HEK293 (cell line): ENCODE results near the gene CHRM2.

Experiments
- CTCF ChIA-PET: fragments of 350-600 bp; formaldehyde crosslinking; extraction: SDS; loops from one replicate; lab custom pipeline; 2021; ENCODE audit warnings: antibody characterized with exemption; lab: Yijun Ruan, JAX
- POLR2A ChIA-PET: fragments of 300-600 bp; formaldehyde crosslinking; extraction: SDS; loops from one replicate; lab custom pipeline; 2020; ENCODE audit warnings: antibody characterized with exemption, inconsistent platforms; lab: Yijun Ruan, JAX
- H3K27ac ChIP-seq: fragments of 200-500 bp; sonication (Bioruptor generic); 2 replicates; pipeline ENCODE4 v1.5.1; 2014; ENCODE audit warnings: low read depth, low read length, control low read depth, inconsistent platforms; ENCODE audit errors: extremely low read depth
- H3K36me3 ChIP-seq, 2 experiments: fragments of 200-500 bp in 1 of 2; sonication (Bioruptor generic) in 1 of 2; 1 replicate in 1 of 2; 2 replicates in 1 of 2; pipeline ENCODE4 v1.5.1; 2014 to 2017; ENCODE audit warnings: inconsistent platforms in 2 of 2, low read length in 2 of 2; ENCODE audit not compliant: control insufficient read depth in 2 of 2, insufficient read depth in 1 of 2
- H3K4me1 ChIP-seq: fragments of 200-500 bp; sonication (Bioruptor generic); 2 replicates; pipeline ENCODE4 v1.5.1; 2014; ENCODE audit warnings: mild to moderate bottlenecking, low read length, inconsistent platforms; ENCODE audit not compliant: control insufficient read depth, insufficient read depth
- H3K4me3 ChIP-seq: 2 replicates; pipeline ENCODE4 v1.5.1; 2011; ENCODE audit warnings: low read depth, mild to moderate bottlenecking, control low read depth, low read length, moderate library complexity
- H3K9me3 ChIP-seq: fragments of 200-500 bp; sonication (Bioruptor generic); 2 replicates; pipeline ENCODE4 v1.5.1; 2014; ENCODE audit warnings: low read depth, low read length, inconsistent platforms; ENCODE audit not compliant: control insufficient read depth, insufficient read depth
- HOXA7 ChIP-seq: sonication (generic); formaldehyde crosslinking; IDR thresholded peaks from 2 replicates; pipeline ENCODE4 v1.8.1; 2022; ENCODE audit warnings: missing genetic modification reagents, borderline replicate concordance
- MZF1 ChIP-seq: fragments of 450-650 bp; formaldehyde crosslinking; IDR thresholded peaks from 2 replicates; pipeline ENCODE4 v1.5.1; 2017; ENCODE audit warnings: missing biosample characterization, missing genetic modification characterization, borderline replicate concordance
- OVOL3 ChIP-seq: fragments of 450-650 bp; formaldehyde crosslinking; IDR thresholded peaks from 2 replicates; pipeline ENCODE4 v1.5.1; 2016; ENCODE audit warnings: missing biosample characterization, missing genetic modification characterization
- SCRT2 ChIP-seq: fragments of 450-650 bp; formaldehyde crosslinking; IDR thresholded peaks from 2 replicates; pipeline ENCODE4 v1.5.1; 2016; ENCODE audit warnings: missing biosample characterization, missing genetic modification characterization
- SP3 ChIP-seq: fragments of 450-650 bp; formaldehyde crosslinking; IDR thresholded peaks from 2 replicates; pipeline ENCODE4 v1.5.1; 2016; ENCODE audit warnings: missing biosample characterization, missing genetic modification characterization
- ZBTB48 ChIP-seq: fragments of 450-650 bp; formaldehyde crosslinking; IDR thresholded peaks from 2 replicates; pipeline ENCODE4 v1.5.1; 2016; ENCODE audit warnings: missing biosample characterization, missing genetic modification characterization
- ZBTB7A ChIP-seq: fragments of 450-650 bp; formaldehyde crosslinking; IDR thresholded peaks from 2 replicates; pipeline ENCODE4 v1.5.1; 2016; ENCODE audit warnings: low read depth, missing biosample characterization, missing genetic modification characterization
- ZNF174 ChIP-seq: fragments of 450-650 bp; formaldehyde crosslinking; IDR thresholded peaks from 2 replicates; pipeline ENCODE4 v1.5.0; 2017; ENCODE audit warnings: missing biosample characterization, mild to moderate bottlenecking, missing genetic modification characterization
- ZNF175 ChIP-seq: fragments of 450-650 bp; formaldehyde crosslinking; IDR thresholded peaks from 2 replicates; pipeline ENCODE4 v1.5.1; 2016; ENCODE audit warnings: missing biosample characterization, missing genetic modification characterization
- ZNF248 ChIP-seq: fragments of 450-650 bp; formaldehyde crosslinking; IDR thresholded peaks from 2 replicates; pipeline ENCODE4 v1.5.1; 2017; ENCODE audit warnings: missing biosample characterization, missing genetic modification characterization
- ZNF501 ChIP-seq: fragments of 450-650 bp; formaldehyde crosslinking; IDR thresholded peaks from 2 replicates; pipeline ENCODE4 v1.5.1; 2016; ENCODE audit warnings: missing biosample characterization, missing genetic modification characterization
- ZNF521 ChIP-seq: fragments of 450-650 bp; formaldehyde crosslinking; IDR thresholded peaks from 2 replicates; pipeline ENCODE4 v1.5.1; 2017; ENCODE audit warnings: missing biosample characterization, mild to moderate bottlenecking, missing genetic modification characterization
- ZNF530 ChIP-seq: fragments of 450-650 bp; formaldehyde crosslinking; IDR thresholded peaks from 2 replicates; pipeline ENCODE4 v1.5.1; 2016; ENCODE audit warnings: low read depth, missing biosample characterization, missing genetic modification characterization
- ZSCAN23 ChIP-seq: fragments of 450-650 bp; formaldehyde crosslinking; IDR thresholded peaks from 2 replicates; pipeline ENCODE4 v1.5.1; 2016; ENCODE audit warnings: missing biosample characterization, missing genetic modification characterization
- TF ChIP-seq, protein P1 (sequence below): fragments of 450-650 bp; formaldehyde crosslinking; conservative IDR thresholded peaks from 2 replicates; pipeline ENCODE4 v1.5.1; 2016; ENCODE audit warnings: low read depth, missing biosample characterization, missing genetic modification characterization
- TF ChIP-seq, protein P2 (sequence below): fragments of 450-650 bp; formaldehyde crosslinking; IDR thresholded peaks from 2 replicates; pipeline ENCODE4 v1.5.1; 2016; ENCODE audit warnings: missing biosample characterization, missing genetic modification characterization
- TF ChIP-seq, protein P3 (sequence below): fragments of 450-650 bp; formaldehyde crosslinking; IDR thresholded peaks from 2 replicates; pipeline ENCODE4 v1.5.1; 2016; ENCODE audit warnings: missing biosample characterization, missing genetic modification characterization
- TF ChIP-seq, protein P4 (sequence below): fragments of 450-650 bp; formaldehyde crosslinking; IDR thresholded peaks from 2 replicates; pipeline ENCODE4 v1.5.1; 2016; ENCODE audit warnings: missing biosample characterization, missing genetic modification characterization

Gene CHRM2

DNA sequence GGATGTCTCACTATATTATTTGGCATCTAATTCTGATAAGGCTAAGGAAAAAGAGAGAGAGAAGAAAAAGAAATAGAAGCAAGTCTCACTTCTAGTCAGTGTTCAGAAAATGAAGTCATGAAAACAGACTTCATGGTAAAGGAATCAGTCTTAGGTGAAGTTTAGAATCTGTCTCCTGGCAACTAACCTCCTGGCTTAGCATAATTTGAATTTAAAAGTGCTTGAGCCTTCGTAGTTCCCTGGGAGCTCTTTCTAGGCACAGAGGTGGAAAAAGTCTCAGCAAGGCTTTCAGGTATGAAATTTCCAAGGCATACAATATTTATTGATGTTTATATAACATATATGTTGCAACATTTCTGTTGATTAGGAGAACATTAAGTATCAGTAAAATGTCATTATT lies 10.4 kb downstream of the CHRM2 start (continued):
- TF ChIP-seq, protein P1, sequence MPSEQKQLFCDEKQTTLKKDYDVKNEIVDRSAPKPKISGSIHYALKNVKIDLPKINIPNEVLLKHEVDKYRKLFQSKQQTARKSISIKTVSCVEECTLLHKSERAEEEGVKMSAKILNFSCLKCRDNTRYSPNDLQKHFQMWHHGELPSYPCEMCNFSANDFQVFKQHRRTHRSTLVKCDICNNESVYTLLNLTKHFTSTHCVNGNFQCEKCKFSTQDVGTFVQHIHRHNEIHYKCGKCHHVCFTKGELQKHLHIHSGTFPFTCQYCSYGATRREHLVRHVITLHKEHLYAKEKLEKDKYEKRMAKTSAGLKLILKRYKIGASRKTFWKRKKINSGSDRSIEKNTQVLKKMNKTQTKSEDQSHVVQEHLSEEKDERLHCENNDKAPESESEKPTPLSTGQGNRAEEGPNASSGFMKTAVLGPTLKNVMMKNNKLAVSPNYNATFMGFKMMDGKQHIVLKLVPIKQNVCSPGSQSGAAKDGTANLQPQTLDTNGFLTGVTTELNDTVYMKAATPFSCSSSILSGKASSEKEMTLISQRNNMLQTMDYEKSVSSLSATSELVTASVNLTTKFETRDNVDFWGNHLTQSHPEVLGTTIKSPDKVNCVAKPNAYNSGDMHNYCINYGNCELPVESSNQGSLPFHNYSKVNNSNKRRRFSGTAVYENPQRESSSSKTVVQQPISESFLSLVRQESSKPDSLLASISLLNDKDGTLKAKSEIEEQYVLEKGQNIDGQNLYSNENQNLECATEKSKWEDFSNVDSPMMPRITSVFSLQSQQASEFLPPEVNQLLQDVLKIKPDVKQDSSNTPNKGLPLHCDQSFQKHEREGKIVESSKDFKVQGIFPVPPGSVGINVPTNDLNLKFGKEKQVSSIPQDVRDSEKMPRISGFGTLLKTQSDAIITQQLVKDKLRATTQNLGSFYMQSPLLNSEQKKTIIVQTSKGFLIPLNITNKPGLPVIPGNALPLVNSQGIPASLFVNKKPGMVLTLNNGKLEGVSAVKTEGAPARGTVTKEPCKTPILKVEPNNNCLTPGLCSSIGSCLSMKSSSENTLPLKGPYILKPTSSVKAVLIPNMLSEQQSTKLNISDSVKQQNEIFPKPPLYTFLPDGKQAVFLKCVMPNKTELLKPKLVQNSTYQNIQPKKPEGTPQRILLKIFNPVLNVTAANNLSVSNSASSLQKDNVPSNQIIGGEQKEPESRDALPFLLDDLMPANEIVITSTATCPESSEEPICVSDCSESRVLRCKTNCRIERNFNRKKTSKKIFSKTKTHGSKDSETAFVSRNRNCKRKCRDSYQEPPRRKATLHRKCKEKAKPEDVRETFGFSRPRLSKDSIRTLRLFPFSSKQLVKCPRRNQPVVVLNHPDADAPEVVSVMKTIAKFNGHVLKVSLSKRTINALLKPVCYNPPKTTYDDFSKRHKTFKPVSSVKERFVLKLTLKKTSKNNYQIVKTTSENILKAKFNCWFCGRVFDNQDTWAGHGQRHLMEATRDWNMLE (tag by site-specific recombination): no peak
- TF ChIP-seq OVOL3 (tag by site-specific recombination) (no peak), SCRT2 (no peak), ZNF174 (tag by site-specific recombination) (no peak), ZNF530 (no peak), ZNF501 (no peak), ZNF521 (tag by site-specific recombination) (no peak)
- TF ChIP-seq, protein P2, sequence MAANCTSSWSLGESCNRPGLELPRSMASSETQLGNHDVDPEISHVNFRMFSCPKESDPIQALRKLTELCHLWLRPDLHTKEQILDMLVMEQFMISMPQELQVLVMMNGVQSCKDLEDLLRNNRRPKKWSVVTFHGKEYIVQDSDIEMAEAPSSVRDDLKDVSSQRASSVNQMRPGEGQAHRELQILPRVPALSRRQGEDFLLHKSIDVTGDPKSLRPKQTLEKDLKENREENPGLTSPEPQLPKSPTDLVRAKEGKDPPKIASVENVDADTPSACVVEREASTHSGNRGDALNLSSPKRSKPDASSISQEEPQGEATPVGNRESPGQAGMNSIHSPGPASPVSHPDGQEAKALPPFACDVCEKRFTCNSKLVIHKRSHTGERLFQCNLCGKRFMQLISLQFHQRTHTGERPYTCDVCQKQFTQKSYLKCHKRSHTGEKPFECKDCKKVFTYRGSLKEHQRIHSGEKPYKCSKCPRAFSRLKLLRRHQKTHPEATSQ (tag by site-specific recombination): no peak
- TF ChIP-seq, protein P3, sequence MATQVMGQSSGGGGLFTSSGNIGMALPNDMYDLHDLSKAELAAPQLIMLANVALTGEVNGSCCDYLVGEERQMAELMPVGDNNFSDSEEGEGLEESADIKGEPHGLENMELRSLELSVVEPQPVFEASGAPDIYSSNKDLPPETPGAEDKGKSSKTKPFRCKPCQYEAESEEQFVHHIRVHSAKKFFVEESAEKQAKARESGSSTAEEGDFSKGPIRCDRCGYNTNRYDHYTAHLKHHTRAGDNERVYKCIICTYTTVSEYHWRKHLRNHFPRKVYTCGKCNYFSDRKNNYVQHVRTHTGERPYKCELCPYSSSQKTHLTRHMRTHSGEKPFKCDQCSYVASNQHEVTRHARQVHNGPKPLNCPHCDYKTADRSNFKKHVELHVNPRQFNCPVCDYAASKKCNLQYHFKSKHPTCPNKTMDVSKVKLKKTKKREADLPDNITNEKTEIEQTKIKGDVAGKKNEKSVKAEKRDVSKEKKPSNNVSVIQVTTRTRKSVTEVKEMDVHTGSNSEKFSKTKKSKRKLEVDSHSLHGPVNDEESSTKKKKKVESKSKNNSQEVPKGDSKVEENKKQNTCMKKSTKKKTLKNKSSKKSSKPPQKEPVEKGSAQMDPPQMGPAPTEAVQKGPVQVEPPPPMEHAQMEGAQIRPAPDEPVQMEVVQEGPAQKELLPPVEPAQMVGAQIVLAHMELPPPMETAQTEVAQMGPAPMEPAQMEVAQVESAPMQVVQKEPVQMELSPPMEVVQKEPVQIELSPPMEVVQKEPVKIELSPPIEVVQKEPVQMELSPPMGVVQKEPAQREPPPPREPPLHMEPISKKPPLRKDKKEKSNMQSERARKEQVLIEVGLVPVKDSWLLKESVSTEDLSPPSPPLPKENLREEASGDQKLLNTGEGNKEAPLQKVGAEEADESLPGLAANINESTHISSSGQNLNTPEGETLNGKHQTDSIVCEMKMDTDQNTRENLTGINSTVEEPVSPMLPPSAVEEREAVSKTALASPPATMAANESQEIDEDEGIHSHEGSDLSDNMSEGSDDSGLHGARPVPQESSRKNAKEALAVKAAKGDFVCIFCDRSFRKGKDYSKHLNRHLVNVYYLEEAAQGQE (tag by site-specific recombination): no peak
- TF ChIP-seq, protein P4, sequence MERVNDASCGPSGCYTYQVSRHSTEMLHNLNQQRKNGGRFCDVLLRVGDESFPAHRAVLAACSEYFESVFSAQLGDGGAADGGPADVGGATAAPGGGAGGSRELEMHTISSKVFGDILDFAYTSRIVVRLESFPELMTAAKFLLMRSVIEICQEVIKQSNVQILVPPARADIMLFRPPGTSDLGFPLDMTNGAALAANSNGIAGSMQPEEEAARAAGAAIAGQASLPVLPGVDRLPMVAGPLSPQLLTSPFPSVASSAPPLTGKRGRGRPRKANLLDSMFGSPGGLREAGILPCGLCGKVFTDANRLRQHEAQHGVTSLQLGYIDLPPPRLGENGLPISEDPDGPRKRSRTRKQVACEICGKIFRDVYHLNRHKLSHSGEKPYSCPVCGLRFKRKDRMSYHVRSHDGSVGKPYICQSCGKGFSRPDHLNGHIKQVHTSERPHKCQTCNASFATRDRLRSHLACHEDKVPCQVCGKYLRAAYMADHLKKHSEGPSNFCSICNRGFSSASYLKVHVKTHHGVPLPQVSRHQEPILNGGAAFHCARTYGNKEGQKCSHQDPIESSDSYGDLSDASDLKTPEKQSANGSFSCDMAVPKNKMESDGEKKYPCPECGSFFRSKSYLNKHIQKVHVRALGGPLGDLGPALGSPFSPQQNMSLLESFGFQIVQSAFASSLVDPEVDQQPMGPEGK (tag by site-specific recombination): no peak

- POLR2A ChIA-PET: no interaction called here
- no peaks in the 10 kb centered on the region for H3K4me1 ChIP-seq
- no peaks in the 10 kb centered on the region for H3K9me3 ChIP-seq
- H3K27ac ChIP-seq: no peak overlapping the region
- H3K36me3 ChIP-seq: no peaks in the 10 kb centered on the region
- TF ChIP-seq ZNF175 (tag by site-specific recombination): no peak
- TF ChIP-seq SP3: no peak
- TF ChIP-seq ZBTB48 (tag by site-specific recombination): no peak
- TF ChIP-seq ZNF248: no peak
- TF ChIP-seq HOXA7 (CRISPR knock-in tag): no peak
- no peak for TF ChIP-seq ZSCAN23 (tag by site-specific recombination)
- TF ChIP-seq MZF1 (tag by site-specific recombination): no peak
- TF ChIP-seq ZBTB7A: no peak
- TF ChIP-seq, all 188 proteins: peak for 0
- CTCF ChIA-PET: interaction anchor here (1.4 kb wide), 1 partner anchor 9 kb away, joined by 8 read pairs; no protein-coding TSS in a partner anchor
- no peak overlapping the region for H3K4me3 ChIP-seq
Observed at GRCh38 chr7:136883046-136883445, 14.6 kb downstream of the CHRM2 start.
